ENCODE measurements around the gene OTULIN. TPM values are rescaled to one million over a fixed set of nuclear protein-coding genes. Genes with fewer than 3 reads are reported as not detected.

OTULIN gene
- total RNA-seq (2022; extraction: Qiagen RNA extraction; ENCODE audit: low read depth) = 17.3 to 23.5 TPM (median 20.1 TPM) in 5 replicates

GRCh38 chr5:14664270-14665100 is at the start of gene OTULIN:
OTULIN (plus strand) TSS chr5:14664718; CDS start chr5:14664826, 108 bp downstream.

Other genes with a start within 250 kb of the OTULIN start
- gene OTULINL, start 82.9 kb upstream of the OTULIN start, total RNA-seq (2022; extraction: Qiagen RNA extraction; ENCODE audit: low read depth) = 10.6 to 13.5 TPM (median 12.9 TPM) in 5 replicates
- gene ANKH, start 207.1 kb downstream of the OTULIN start, total RNA-seq (2022; extraction: Qiagen RNA extraction; ENCODE audit: low read depth) = 18.2 to 25.6 TPM (median 21.3 TPM) in 5 replicates